Brain microvascular endothelial cell (primary cell): ENCODE results near the gene MRGPRE.

Experiments used
- DNase-seq: peaks from one replicate; pipeline ENCODE4 v3.0.0-alpha.2; 2020
- H3K27ac ChIP-seq: fragments of 250-450 bp; sonication (Bioruptor Pico); 2 replicates; pipeline ENCODE4 v1.5.1; 2020; ENCODE audit warnings: mild to moderate bottlenecking, moderate library complexity
- H3K27me3 ChIP-seq: fragments of 250-450 bp; sonication (Bioruptor Pico); replicated peaks from 2 replicates; pipeline ENCODE4 v1.5.1; 2020; ENCODE audit warnings: mild to moderate bottlenecking
- H3K36me3 ChIP-seq: fragments of 250-450 bp; sonication (Bioruptor Pico); replicated peaks from 2 replicates; pipeline ENCODE4 v1.5.1; 2020; ENCODE audit warnings: mild to moderate bottlenecking
- H3K4me3 ChIP-seq: 2 replicates; pipeline ENCODE4 v1.5.1; 2011; ENCODE audit warnings: low read depth, mild to moderate bottlenecking, control low read depth, low read length, moderate library complexity
- in situ Hi-C: cut with HindIII; loops from 2 replicates; pipeline ENCODE4 v1.10.0; 2017; ENCODE audit warnings: low sequenced_read_pairs, low pct_ligation_motif_present
- TF ChIP-seq, protein P1 (sequence below): IDR thresholded peaks from 2 replicates; pipeline ENCODE4 v1.5.1; 2011; ENCODE audit warnings: low read depth, mild to moderate bottlenecking, moderate library complexity, low read length, control low read depth, inconsistent platforms; ENCODE audit errors: missing control alignments

MRGPRE gene

DNA sequence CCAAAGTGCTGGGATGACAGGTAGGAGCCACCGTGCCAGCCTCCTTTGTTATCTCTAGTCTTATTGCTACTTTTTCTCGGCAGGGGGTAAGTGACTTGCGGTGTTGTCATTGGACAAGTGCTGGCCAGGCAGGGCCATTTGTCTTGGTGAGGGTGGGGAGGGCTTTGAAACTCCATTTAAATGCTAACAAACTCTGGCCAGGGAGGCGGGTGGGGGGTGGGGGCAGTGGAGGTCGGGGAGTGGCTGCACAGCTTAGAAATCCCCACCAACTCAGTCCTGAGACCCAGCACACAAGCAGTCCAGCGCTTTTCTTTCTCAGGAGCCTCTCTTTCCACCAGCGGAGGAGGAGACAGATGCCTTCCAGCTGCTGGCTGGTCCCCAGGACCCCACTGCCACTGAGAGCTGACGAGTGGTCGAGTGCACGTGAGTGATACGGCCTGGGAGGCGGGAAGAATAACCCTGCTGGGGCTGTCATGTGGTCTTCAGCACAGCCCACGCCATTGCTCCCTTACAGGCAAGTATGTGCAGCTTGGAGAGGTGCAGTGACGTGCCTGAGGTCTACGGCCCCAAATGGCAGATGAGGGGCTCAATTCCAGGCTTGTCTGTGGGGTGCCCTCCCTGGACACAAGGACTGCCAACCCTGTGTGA, 42.9 kb downstream of the MRGPRE start:
- no peak for DNase-seq
- Histone ChIP-seq H3K27me3 (peaks cover 3% of the 10 kb centered on the region), H3K36me3 (no peaks in the 10 kb centered on the region), H3K27ac (no peak overlapping the region), H3K4me3 (no peak overlapping the region)
- in situ Hi-C loops: no loop called here
- TF ChIP-seq, protein P1, sequence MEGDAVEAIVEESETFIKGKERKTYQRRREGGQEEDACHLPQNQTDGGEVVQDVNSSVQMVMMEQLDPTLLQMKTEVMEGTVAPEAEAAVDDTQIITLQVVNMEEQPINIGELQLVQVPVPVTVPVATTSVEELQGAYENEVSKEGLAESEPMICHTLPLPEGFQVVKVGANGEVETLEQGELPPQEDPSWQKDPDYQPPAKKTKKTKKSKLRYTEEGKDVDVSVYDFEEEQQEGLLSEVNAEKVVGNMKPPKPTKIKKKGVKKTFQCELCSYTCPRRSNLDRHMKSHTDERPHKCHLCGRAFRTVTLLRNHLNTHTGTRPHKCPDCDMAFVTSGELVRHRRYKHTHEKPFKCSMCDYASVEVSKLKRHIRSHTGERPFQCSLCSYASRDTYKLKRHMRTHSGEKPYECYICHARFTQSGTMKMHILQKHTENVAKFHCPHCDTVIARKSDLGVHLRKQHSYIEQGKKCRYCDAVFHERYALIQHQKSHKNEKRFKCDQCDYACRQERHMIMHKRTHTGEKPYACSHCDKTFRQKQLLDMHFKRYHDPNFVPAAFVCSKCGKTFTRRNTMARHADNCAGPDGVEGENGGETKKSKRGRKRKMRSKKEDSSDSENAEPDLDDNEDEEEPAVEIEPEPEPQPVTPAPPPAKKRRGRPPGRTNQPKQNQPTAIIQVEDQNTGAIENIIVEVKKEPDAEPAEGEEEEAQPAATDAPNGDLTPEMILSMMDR: no peak

DNA sequence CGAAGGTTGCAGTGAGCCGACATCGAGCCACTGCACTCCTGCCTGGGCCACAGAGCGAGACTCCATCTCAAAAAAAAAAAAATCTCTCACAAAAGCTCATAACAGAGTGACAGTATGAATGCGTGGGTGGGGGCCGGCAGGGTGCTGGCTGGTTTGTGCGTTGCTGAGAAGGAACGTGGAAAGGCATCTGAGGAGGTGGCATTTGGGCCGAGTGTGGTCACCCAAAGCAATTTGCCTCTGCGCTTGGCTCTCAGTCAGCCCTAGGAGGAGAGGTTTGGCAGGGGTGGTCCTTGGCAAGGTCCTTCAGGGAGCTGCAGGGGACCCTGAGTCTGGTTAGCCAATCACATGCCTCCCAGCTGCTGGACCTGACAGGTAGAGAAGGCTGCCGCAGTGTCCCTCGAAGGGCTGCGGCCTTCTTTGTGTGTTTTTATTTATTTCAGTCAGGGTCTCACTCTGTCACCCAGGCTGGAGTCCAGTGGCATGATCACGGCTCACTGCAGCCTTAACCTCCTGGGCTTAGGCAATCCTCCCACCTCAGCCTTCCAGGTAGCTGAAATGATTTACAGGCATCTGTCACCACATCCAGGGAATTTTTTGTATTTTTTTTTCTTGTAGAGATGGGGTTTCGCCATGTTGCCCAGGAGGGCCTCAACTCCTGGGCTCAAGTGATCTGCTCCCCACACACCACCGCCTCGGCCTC, 43.6 kb downstream of the MRGPRE start:
- in situ Hi-C loops: no loop called here
- no peak overlapping the region for H3K4me3 ChIP-seq
- DNase-seq: no peak
- peaks cover 2% of the 10 kb centered on the region for H3K27me3 ChIP-seq
- no peak overlapping the region for H3K27ac ChIP-seq
- H3K36me3 ChIP-seq: no peaks in the 10 kb centered on the region
- TF ChIP-seq, protein P1: no peak

DNA sequence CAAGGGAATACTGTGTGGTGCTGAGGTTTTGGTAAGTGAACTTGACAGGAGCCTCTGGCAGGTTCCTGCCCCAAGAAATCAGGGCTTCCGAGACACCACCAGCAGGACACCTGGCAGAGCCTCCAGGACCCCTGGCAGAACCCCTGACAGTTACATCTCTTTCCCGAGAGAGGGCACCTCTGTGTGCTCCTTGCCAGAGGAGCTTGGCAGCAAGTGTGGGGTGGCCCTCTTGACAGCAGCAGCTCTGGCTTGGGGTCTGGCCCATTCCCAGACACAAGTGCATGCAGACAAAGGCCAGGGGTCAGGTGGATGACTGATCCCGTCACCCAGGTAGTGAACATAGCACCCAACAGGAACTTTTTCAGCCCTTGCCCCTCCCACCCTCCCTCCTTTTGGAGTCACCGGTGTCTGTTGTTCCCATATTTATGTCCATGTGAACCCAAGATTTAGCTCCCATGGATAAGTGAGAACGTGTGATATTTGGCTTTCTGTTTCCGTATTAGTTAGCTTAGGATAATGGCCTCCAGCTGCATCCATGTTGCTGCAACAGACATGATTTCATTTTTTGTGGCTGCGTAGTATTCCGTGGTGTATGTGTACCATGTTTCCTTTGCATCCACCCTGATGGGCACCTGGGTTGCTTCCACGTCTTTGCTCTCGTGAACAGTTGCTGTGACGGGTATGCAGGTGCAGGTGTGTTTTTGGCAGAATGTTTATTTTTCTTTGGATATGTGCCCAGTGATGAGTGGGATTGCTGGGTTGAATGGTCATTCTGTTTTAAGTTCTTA, 45.9 kb downstream of the MRGPRE start:
- no peak overlapping the region for H3K4me3 ChIP-seq
- H3K36me3 ChIP-seq: no peaks in the 10 kb centered on the region
- H3K27ac ChIP-seq: no peak overlapping the region
- in situ Hi-C loops: no loop called here
- no peak for DNase-seq
- TF ChIP-seq, protein P1: no peak
- H3K27me3 ChIP-seq: peaks cover 2% of the 10 kb centered on the region

DNA sequence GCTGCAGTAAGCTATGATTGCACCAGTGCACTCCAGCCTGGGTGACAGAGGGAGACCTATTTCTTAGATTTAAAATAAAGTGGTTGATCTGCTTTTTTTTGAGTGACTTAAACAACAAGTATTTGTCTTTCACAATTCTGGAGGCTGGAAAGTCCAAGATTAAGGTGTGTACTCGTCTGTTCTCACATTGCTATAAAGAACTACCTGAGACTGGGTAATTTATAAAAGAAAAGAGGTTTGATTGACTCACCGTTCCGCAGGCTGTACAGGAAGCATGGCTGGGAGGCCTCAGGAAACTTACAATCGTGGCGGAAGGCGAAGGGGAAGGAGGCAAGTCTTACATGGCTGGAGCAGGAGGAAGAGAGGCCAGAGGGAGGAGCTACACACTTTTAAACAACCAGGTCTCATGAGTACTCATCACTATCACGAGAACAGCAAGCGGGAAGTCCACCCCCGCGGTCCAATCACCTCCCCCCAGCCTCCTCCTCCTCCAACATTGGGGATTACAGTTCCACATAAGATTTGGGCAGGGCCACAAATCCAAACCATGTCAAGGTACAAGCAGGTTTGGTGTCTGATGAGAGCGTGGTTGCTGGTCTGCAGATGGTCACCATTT, 47.4 kb downstream of the MRGPRE start:
- H3K27me3 ChIP-seq: peaks cover 2% of the 10 kb centered on the region
- DNase-seq: no peak
- H3K4me3 ChIP-seq: no peak overlapping the region
- H3K27ac ChIP-seq: no peak overlapping the region
- TF ChIP-seq, protein P1: no peak
- in situ Hi-C loops: no loop called here
- H3K36me3 ChIP-seq: no peaks in the 10 kb centered on the region

DNA sequence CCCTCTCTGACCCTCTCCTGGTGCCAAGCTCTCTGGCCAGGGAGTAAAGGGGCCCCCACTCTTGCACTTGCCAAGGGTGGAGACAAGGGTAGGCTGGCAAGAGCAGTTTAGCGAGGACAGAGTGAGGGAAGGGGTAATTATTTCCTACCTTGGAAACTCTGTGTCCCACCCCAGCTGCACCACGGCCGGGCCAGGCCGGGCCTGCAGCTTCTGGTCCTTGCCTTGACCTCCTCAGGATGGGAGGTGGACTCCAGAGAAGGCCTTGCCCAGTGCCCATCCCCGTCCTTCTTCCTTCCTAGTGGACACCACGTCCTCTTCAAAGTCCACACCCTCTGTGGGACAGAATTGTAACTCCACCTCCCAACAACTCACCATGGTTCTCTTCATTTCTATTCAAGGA, 48.7 kb downstream of the MRGPRE start:
- in situ Hi-C loops: no loop called here
- Histone ChIP-seq H3K36me3 (no peaks in the 10 kb centered on the region), H3K27me3 (no peaks in the 10 kb centered on the region), H3K27ac (no peak overlapping the region), H3K4me3 (no peak overlapping the region)
- DNase-seq: no peak
- TF ChIP-seq, protein P1: no peak
